ENCODE data around the gene PYDC2. TPM values are rescaled to one million over a fixed set of nuclear protein-coding genes. Genes with fewer than 3 reads are reported as not detected.

The PYDC2 gene
- total RNA-seq, 4 donors from 2014 or later = not detected

- no peaks in the 10 kb centered on the region for H3K9me3 ChIP-seq
- H3K4me3 ChIP-seq = no peak overlapping the region
- TF ChIP-seq CTCF (IDR thresholded peaks at IDR 0.05) (no peak), EP300 (IDR thresholded peaks at IDR 0.05) (no peak), POLR2A (IDR thresholded peaks at IDR 0.05) (no peak)
- no peaks in the 10 kb centered on the region for H3K4me1 ChIP-seq
- H3K27ac ChIP-seq = no peak overlapping the region
- no peaks in the 10 kb centered on the region for H3K36me3 ChIP-seq
- DNase-seq (ENCODE audit: low spot score in 2 of 2) = no peak
- no peaks in the 10 kb centered on the region for H3K27me3 ChIP-seq
- 0 to 89% methylated on average over 1 of the region's 1 CpG for WGBS, 2 donors
Measured at GRCh38 chr3:191449256-191449655, 11.7 kb upstream of the PYDC2 start.

GRCh38 chr3:191455257-191455952, 5.6 kb upstream of the PYDC2 start:
- H3K27ac ChIP-seq = no peak overlapping the region
- DNase-seq (ENCODE audit: low spot score in 2 of 2) = no peak
- TF ChIP-seq POLR2A (IDR thresholded peaks at IDR 0.05) = no peak
- no peak for TF ChIP-seq EP300 (IDR thresholded peaks at IDR 0.05)
- no peak for TF ChIP-seq CTCF (IDR thresholded peaks at IDR 0.05)
- H3K4me1 ChIP-seq = no peaks in the 10 kb centered on the region
- no peak overlapping the region for H3K4me3 ChIP-seq
- no peaks in the 10 kb centered on the region for H3K9me3 ChIP-seq
- H3K36me3 ChIP-seq = no peaks in the 10 kb centered on the region
- H3K27me3 ChIP-seq = no peaks in the 10 kb centered on the region
- WGBS, 2 donors = 26% methylated on average over 3 of the region's 3 CpGs

GRCh38 chr3:191460360-191460759, 603 bp upstream of the PYDC2 start:
- Histone ChIP-seq H3K36me3 (no peaks in the 10 kb centered on the region), H3K4me1 (no peaks in the 10 kb centered on the region), H3K27me3 (no peaks in the 10 kb centered on the region), H3K27ac (no peak overlapping the region), H3K9me3 (no peaks in the 10 kb centered on the region), H3K4me3 (no peak overlapping the region)
- WGBS, 2 donors = 94 to 96% methylated on average over 2 of the region's 2 CpGs
- no peak for TF ChIP-seq CTCF (IDR thresholded peaks at IDR 0.05)
- no peak for TF ChIP-seq POLR2A (IDR thresholded peaks at IDR 0.05)
- TF ChIP-seq EP300 (IDR thresholded peaks at IDR 0.05) = no peak
- DNase-seq (ENCODE audit: low spot score in 2 of 2) = no peak

- no peak for TF ChIP-seq POLR2A (IDR thresholded peaks at IDR 0.05)
- TF ChIP-seq CTCF (IDR thresholded peaks at IDR 0.05) = no peak
- TF ChIP-seq EP300 (IDR thresholded peaks at IDR 0.05) = no peak
Measured at GRCh38 chr3:191470080-191470479, 9.1 kb downstream of the PYDC2 start.

GRCh38 chr3:191470545-191470944, 9.6 kb downstream of the PYDC2 start:
- H3K27me3 ChIP-seq = no peaks in the 10 kb centered on the region

More at GRCh38 chr3:191470080-191470479, 9.1 kb downstream of the PYDC2 start:
- Histone ChIP-seq H3K4me1 (no peaks in the 10 kb centered on the region), H3K27me3 (no peaks in the 10 kb centered on the region), H3K27ac (no peak overlapping the region), H3K9me3 (no peaks in the 10 kb centered on the region), H3K4me3 (no peak overlapping the region), H3K36me3 (no peaks in the 10 kb centered on the region)
- DNase-seq (ENCODE audit: low spot score in 2 of 2) = no peak

More at GRCh38 chr3:191470545-191470944, 9.6 kb downstream of the PYDC2 start:
- H3K4me1 ChIP-seq = no peaks in the 10 kb centered on the region
- no peak for DNase-seq (ENCODE audit: low spot score in 2 of 2)
- H3K4me3 ChIP-seq = no peak overlapping the region
- WGBS, 2 donors = 70 to 78% methylated on average over 2 of the region's 2 CpGs
- TF ChIP-seq EP300 (IDR thresholded peaks at IDR 0.05) (no peak), CTCF (IDR thresholded peaks at IDR 0.05) (no peak), POLR2A (IDR thresholded peaks at IDR 0.05) (no peak)
- no peaks in the 10 kb centered on the region for H3K36me3 ChIP-seq
- no peaks in the 10 kb centered on the region for H3K9me3 ChIP-seq
- no peak overlapping the region for H3K27ac ChIP-seq

Data from tibial nerve (tissue), 4 donors.